ENCODE measurements around the gene STK32B.
"Not testable (repeated sequence)": the region's sequence is repeated elsewhere in the genome, so short reads cannot be mapped to it uniquely, and the experiment has no call there.

The STK32B gene

GRCh38 chr4:5203309-5203992 is 152.2 kb downstream of the STK32B start:
- no peak for DNase-seq (ENCODE audit: low read depth in 2 of 3, low spot score in 2 of 3)

- no peak for DNase-seq (ENCODE audit: low read depth in 2 of 3, low spot score in 2 of 3)
Measured at GRCh38 chr4:5203993-5204310, 152.7 kb downstream of the STK32B start.

- DNase-seq (ENCODE audit: low read depth in 2 of 3, low spot score in 2 of 3), result no peak
Measured at GRCh38 chr4:5204781-5205180, 153.5 kb downstream of the STK32B start.

GRCh38 chr4:5206016-5206790 is 154.9 kb downstream of the STK32B start:
- DNase-seq (ENCODE audit: low read depth in 2 of 3, low spot score in 2 of 3), result no peak

- DNase-seq (ENCODE audit: low read depth in 2 of 3, low spot score in 2 of 3), result no peak
Measured at GRCh38 chr4:5209862-5210261, 158.6 kb downstream of the STK32B start.

GRCh38 chr4:5211282-5211839 is 160.1 kb downstream of the STK32B start:
- DNase-seq (ENCODE audit: low read depth in 2 of 3, low spot score in 2 of 3), result no peak

GRCh38 chr4:5212255-5213013 is 161.2 kb downstream of the STK32B start:
- DNase-seq (ENCODE audit: low read depth in 2 of 3, low spot score in 2 of 3), result no peak

- no peak for DNase-seq (ENCODE audit: low read depth in 2 of 3, low spot score in 2 of 3)
Measured at GRCh38 chr4:5213087-5213595, 161.9 kb downstream of the STK32B start.

GRCh38 chr4:5215321-5215720 is 164.0 kb downstream of the STK32B start:
- no peak for DNase-seq (ENCODE audit: low read depth in 2 of 3, low spot score in 2 of 3)

GRCh38 chr4:5217421-5217820 is 166.1 kb downstream of the STK32B start:
- no peak for DNase-seq (ENCODE audit: low read depth in 2 of 3, low spot score in 2 of 3)

GRCh38 chr4:5218376-5219069 is 167.2 kb downstream of the STK32B start:
- no peak for DNase-seq (ENCODE audit: low read depth in 2 of 3, low spot score in 2 of 3)

- no peak for DNase-seq (ENCODE audit: low read depth in 2 of 3, low spot score in 2 of 3)
Measured at GRCh38 chr4:5220028-5220427, 168.7 kb downstream of the STK32B start.

GRCh38 chr4:5222047-5222446 is 170.8 kb downstream of the STK32B start:
- DNase-seq (ENCODE audit: low read depth in 2 of 3, low spot score in 2 of 3), result no peak

- no peak for DNase-seq (ENCODE audit: low read depth in 2 of 3, low spot score in 2 of 3)
Measured at GRCh38 chr4:5222951-5223350, 171.7 kb downstream of the STK32B start.

GRCh38 chr4:5224340-5224739 is 173.1 kb downstream of the STK32B start:
- no peak for DNase-seq (ENCODE audit: low read depth in 2 of 3, low spot score in 2 of 3)

- DNase-seq (ENCODE audit: low read depth in 2 of 3, low spot score in 2 of 3), result no peak
Measured at GRCh38 chr4:5232549-5232948, 181.3 kb downstream of the STK32B start.

- no peak for DNase-seq (ENCODE audit: low read depth in 2 of 3, low spot score in 2 of 3)
Measured at GRCh38 chr4:5237086-5237660, 185.9 kb downstream of the STK32B start.

- no peak for DNase-seq (ENCODE audit: low read depth in 2 of 3, low spot score in 2 of 3)
Measured at GRCh38 chr4:5238173-5238572, 186.9 kb downstream of the STK32B start.

- not testable (repeated sequence) for DNase-seq (ENCODE audit: low read depth in 2 of 3, low spot score in 2 of 3)
Measured at GRCh38 chr4:5247061-5247460, 195.8 kb downstream of the STK32B start.

GRCh38 chr4:5247735-5248134 is 196.5 kb downstream of the STK32B start:
- DNase-seq (ENCODE audit: low read depth in 2 of 3, low spot score in 2 of 3), result no peak

GRCh38 chr4:5249727-5250126 is 198.4 kb downstream of the STK32B start:
- no peak for DNase-seq (ENCODE audit: low read depth in 2 of 3, low spot score in 2 of 3)

Measured in activated CD8-positive, alpha-beta memory T cell treated with anti-CD3 and anti-CD28 coated beads for 48 hours (primary cell).